Activated T-helper 2 cell treated with anti-CD3 and anti-CD28 coated beads, Interferon-gamma antibody, Interleukin-2, Interleukin-4, amounts not matched to agents 10 μg/mL and 5 μg/mL and 100 μg/mL, durations not matched to agents 14 hours and 24 hours and 36 hours (primary cell): ENCODE data around the gene ENPEP. TPM values are rescaled to one million over a fixed set of nuclear protein-coding genes. Genes with fewer than 3 reads are reported as not detected.

Experiments
- DNase-seq: peaks from one replicate; pipeline ENCODE4 v3.0.0; 2021; ENCODE audit warnings: low spot score
- H3K27ac Mint-ChIP-seq: one replicate; pipeline ENCODE4 v1.8.0; 2021; ENCODE audit warnings: mixed read lengths
- H3K27me3 Mint-ChIP-seq: one replicate; pipeline ENCODE4 v1.8.0; 2021; ENCODE audit warnings: low read depth, mixed read lengths
- H3K36me3 Mint-ChIP-seq: one replicate; pipeline ENCODE4 v1.8.0; 2021; ENCODE audit warnings: low read depth, mixed read lengths
- H3K4me1 Mint-ChIP-seq: one replicate; pipeline ENCODE4 v1.8.0; 2021; ENCODE audit warnings: low read depth, mixed read lengths
- H3K4me3 Mint-ChIP-seq: one replicate; pipeline ENCODE4 v1.8.0; 2021; ENCODE audit warnings: low read depth, mild to moderate bottlenecking, moderate library complexity, mixed read lengths
- H3K9me3 Mint-ChIP-seq: one replicate; pipeline ENCODE4 v1.8.0; 2021; ENCODE audit warnings: mixed read lengths
- intact Hi-C: fragments of 100-400 bp; cut with micrococcal nuclease; formaldehyde crosslinking; loops from one replicate; pipeline ENCODE4 v1.15.1; 2023
- total RNA-seq: library from RNA; stranded (reverse); gene quantifications from 2 replicates; pipeline ENCODE4 v1.2.3, GENCODE V29; 2022

The ENPEP gene
- total RNA-seq, 1 donor from 2014 or later: 0.02 TPM

DNA sequence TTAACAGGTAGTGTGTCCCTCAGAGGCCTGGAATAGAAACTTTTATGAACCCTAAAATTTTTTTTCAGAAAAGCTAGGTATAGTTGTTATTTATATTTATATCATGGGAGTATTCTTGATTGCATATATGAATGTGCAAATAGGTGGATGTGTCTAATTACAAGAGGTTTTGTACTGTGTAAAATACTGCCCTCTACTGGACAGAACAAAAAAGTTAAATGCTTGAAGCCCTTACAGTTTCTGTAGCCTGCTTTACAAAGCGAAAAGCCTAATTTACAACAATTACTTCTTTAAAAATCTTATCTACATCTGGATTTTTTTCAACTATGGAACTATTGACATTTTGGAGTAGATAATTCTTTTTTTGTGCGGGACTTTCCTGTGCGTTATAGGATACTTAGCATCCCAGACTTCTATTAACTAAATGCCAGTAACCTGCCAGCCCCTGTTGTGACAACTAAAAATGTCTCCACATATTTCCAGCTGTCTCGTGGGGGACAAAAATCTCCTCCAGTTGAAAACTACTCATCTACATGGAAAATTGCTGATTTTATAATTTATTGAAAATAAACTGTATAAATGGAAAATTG is 35.1 kb downstream of the ENPEP start:
- no peaks in the 10 kb centered on the region for H3K9me3 Mint-ChIP-seq
- no peak for DNase-seq
- intact Hi-C loops: loop anchor here (1.0 to 10.0 kb wide), 2 partner anchors 166 to 510 kb away; no protein-coding TSS in a partner anchor

DNA sequence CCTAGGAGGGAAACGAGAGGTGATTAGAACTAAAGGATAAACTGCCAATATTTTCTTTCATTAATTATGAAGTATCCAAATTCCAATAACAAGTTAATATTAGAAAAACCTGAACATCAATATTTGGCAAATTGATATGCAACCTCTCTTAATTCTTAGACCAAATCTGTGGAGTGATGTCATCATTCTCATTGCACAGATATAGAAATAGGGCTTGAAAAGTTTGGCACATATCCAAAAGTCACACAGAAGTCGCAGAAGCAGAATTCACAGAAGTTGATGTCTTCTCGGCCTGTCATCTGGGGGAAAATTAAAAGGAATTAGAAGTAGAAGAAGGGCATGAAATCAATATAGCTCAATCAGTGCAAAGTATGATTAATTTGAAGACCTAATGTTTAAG is 36.9 kb downstream of the ENPEP start:
- H3K4me1 Mint-ChIP-seq: peaks cover 14% of the 10 kb centered on the region
- intact Hi-C loops: loop anchor here (10.0 kb wide), 1 partner anchor 168 kb away; no protein-coding TSS in a partner anchor
- H3K36me3 Mint-ChIP-seq: no peaks in the 10 kb centered on the region
- H3K27me3 Mint-ChIP-seq: no peaks in the 10 kb centered on the region
- H3K9me3 Mint-ChIP-seq: no peaks in the 10 kb centered on the region
- no peak overlapping the region for H3K27ac Mint-ChIP-seq
- no peak for DNase-seq
- no peak overlapping the region for H3K4me3 Mint-ChIP-seq

More for the DNA sequence above, 35.1 kb downstream of the ENPEP start:
- H3K36me3 Mint-ChIP-seq: no peaks in the 10 kb centered on the region
- peaks cover 10% of the 10 kb centered on the region for H3K4me1 Mint-ChIP-seq
- no peak overlapping the region for H3K27ac Mint-ChIP-seq
- H3K4me3 Mint-ChIP-seq: no peak overlapping the region
- H3K27me3 Mint-ChIP-seq: peaks cover under 1% of the 10 kb centered on the region

DNA sequence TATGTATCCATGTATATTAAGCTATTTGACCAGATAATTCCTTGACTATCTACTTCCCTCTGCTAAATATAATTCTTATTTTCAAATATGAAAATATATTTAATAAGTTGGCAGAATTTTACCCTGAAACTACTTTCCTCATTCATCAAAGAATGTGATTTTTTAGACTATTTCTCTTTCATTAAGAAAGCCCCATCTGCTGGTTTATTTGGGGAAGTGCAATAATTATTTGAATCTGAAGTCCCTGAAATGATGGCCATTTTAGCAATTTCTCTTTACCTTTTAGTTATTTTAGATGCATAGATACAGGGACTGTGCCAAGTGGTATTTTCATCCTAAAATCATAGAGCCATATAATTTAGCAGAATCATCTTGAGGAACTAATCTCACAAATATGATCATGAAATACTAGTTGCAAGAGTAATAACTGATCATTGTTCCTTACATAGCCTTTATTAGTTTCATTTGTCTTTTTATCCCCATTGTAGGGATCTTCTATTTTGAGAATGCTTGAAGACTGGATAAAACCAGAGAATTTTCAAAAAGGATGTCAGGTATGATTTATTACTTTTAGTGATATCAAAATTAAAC is 39.0 kb downstream of the ENPEP start:
- no peak for DNase-seq
- intact Hi-C loops: loop anchor here (1.0 to 10.0 kb wide), 5 partner anchors 170 to 1093 kb away; partner anchors contain the start of gene ELOVL6
- H3K27me3 Mint-ChIP-seq: peaks cover 2% of the 10 kb centered on the region
- no peak overlapping the region for H3K27ac Mint-ChIP-seq
- peaks cover 14% of the 10 kb centered on the region for H3K4me1 Mint-ChIP-seq
- H3K36me3 Mint-ChIP-seq: no peaks in the 10 kb centered on the region
- H3K4me3 Mint-ChIP-seq: peak overlapping the region; percentile 94
- H3K9me3 Mint-ChIP-seq: no peaks in the 10 kb centered on the region

GRCh38 chr4:110515676-110516075 is 39.7 kb downstream of the ENPEP start:
- Mint-ChIP-seq H3K4me1 (peaks cover 14% of the 10 kb centered on the region), H3K27ac (no peak overlapping the region), H3K27me3 (peaks cover 2% of the 10 kb centered on the region), H3K36me3 (no peaks in the 10 kb centered on the region), H3K9me3 (no peaks in the 10 kb centered on the region), H3K4me3 (peak overlapping the region; percentile 94)
- DNase-seq: no peak
- intact Hi-C loops: loop anchor here (1.0 to 10.0 kb wide), 7 partner anchors 171 to 1093 kb away; partner anchors contain the start of gene ELOVL6

GRCh38 chr4:110516106-110516922 is 40.4 kb downstream of the ENPEP start:
- DNase-seq: peak; percentile 55
- intact Hi-C loops: loop anchor here (1.0 to 10.0 kb wide), 6 partner anchors 172 to 1094 kb away; partner anchors contain the start of gene ELOVL6
- H3K9me3 Mint-ChIP-seq: no peaks in the 10 kb centered on the region
- H3K27ac Mint-ChIP-seq: peak overlapping the region; percentile 46
- peak overlapping the region; percentile 94 for H3K4me3 Mint-ChIP-seq
- H3K4me1 Mint-ChIP-seq: peaks cover 14% of the 10 kb centered on the region
- no peaks in the 10 kb centered on the region for H3K36me3 Mint-ChIP-seq
- H3K27me3 Mint-ChIP-seq: peaks cover 2% of the 10 kb centered on the region

DNA sequence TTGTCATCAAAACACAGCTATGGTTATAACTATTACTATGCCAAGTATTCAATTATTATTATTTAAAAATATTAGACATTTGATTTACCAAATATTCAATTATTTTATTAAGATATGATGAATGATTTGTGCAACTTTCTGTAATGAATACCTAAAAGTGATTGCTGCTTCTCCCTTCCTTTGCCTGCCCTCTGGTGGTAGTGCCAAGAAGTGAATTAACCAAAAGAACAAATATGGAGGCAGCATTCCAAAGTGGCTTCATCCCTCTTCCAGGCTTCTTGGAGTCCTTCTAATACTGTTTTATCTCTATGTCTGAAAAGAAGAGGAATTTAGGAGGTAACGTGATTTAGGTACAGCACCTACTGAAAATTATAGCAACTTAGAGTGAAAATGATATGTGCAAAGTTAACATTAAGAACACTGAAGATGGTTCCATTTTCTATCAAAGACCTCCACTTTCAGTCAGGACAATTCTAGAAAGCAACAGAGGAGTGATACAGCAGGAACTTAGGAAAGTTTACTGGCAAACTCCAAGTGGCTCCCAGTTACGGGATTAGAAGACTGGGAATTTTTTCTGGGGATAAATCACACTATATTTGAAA is 43.0 kb downstream of the ENPEP start:
- no peak overlapping the region for H3K27ac Mint-ChIP-seq
- peaks cover 14% of the 10 kb centered on the region for H3K4me1 Mint-ChIP-seq
- intact Hi-C loops: loop anchor here (5.0 to 10.0 kb wide), 4 partner anchors 174 to 1097 kb away; partner anchors contain the start of gene ELOVL6
- peaks cover 6% of the 10 kb centered on the region for H3K27me3 Mint-ChIP-seq
- no peaks in the 10 kb centered on the region for H3K36me3 Mint-ChIP-seq
- no peaks in the 10 kb centered on the region for H3K9me3 Mint-ChIP-seq
- no peak overlapping the region for H3K4me3 Mint-ChIP-seq
- no peak for DNase-seq

DNA sequence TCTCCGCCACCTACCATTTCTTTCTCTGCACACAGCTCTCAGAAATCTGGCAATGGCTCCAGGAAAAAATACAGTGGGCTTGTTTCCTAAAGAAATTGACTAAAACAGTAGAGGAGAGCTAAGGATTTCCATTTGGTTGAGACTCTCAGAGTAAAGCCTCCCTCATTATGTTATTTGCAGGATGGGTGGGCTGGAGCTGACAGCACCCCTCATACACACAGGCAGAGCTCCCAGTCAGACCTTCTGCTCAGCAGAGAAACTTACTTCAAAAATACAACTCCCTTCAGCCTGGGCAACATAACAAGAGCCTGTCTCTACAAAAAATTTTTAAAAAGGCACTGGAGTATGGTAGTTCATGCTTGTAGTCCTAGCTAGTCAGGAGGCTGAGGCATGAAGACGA is 44.9 kb downstream of the ENPEP start:
- Mint-ChIP-seq H3K4me3 (no peak overlapping the region), H3K4me1 (peaks cover 6% of the 10 kb centered on the region), H3K27me3 (peaks cover 6% of the 10 kb centered on the region), H3K9me3 (no peaks in the 10 kb centered on the region), H3K27ac (no peak overlapping the region), H3K36me3 (no peaks in the 10 kb centered on the region)
- intact Hi-C loops: no loop called here
- no peak for DNase-seq

GRCh38 chr4:110526589-110526988 is 50.6 kb downstream of the ENPEP start:
- Mint-ChIP-seq H3K4me3 (no peak overlapping the region), H3K4me1 (peaks cover 9% of the 10 kb centered on the region)
- intact Hi-C loops: no loop called here

GRCh38 chr4:110527156-110527555 is 51.2 kb downstream of the ENPEP start:
- Mint-ChIP-seq H3K36me3 (peaks cover 3% of the 10 kb centered on the region), H3K4me1 (peaks cover 9% of the 10 kb centered on the region), H3K27me3 (peaks cover 15% of the 10 kb centered on the region), H3K9me3 (no peaks in the 10 kb centered on the region), H3K4me3 (no peak overlapping the region), H3K27ac (no peak overlapping the region)
- no peak for DNase-seq
- intact Hi-C loops: no loop called here

More at GRCh38 chr4:110526589-110526988, 50.6 kb downstream of the ENPEP start:
- DNase-seq: no peak
- Mint-ChIP-seq H3K27ac (peak overlapping the region; percentile 0), H3K9me3 (no peaks in the 10 kb centered on the region), H3K36me3 (peaks cover 3% of the 10 kb centered on the region), H3K27me3 (peaks cover 15% of the 10 kb centered on the region)

GRCh38 chr4:110532901-110533589 is 57.1 kb downstream of the ENPEP start:
- H3K4me1 Mint-ChIP-seq: peaks cover 2% of the 10 kb centered on the region
- DNase-seq: no peak
- intact Hi-C loops: no loop called here
- no peaks in the 10 kb centered on the region for H3K9me3 Mint-ChIP-seq
- peaks cover 13% of the 10 kb centered on the region for H3K27me3 Mint-ChIP-seq
- H3K4me3 Mint-ChIP-seq: no peak overlapping the region
- no peaks in the 10 kb centered on the region for H3K36me3 Mint-ChIP-seq
- H3K27ac Mint-ChIP-seq: no peak overlapping the region

DNA sequence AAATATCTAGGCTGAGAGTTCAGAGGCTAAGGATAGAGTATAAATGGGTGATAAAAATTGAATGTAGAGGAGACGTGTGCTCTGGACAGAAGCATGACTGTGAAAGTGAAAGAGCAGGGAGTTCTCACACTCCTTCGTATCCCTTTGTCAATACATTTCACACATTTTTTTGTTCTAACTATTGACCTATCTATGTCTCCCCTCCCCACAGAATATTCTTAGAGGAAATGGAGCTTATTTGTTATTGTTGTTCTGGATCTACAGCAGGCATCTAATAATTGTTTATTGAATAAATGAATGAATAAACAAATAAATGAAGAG is 57.6 kb downstream of the ENPEP start:
- peaks cover 13% of the 10 kb centered on the region for H3K27me3 Mint-ChIP-seq
- intact Hi-C loops: no loop called here
- H3K4me1 Mint-ChIP-seq: peaks cover 2% of the 10 kb centered on the region
- H3K36me3 Mint-ChIP-seq: no peaks in the 10 kb centered on the region
- no peaks in the 10 kb centered on the region for H3K9me3 Mint-ChIP-seq
- no peak overlapping the region for H3K4me3 Mint-ChIP-seq
- H3K27ac Mint-ChIP-seq: no peak overlapping the region
- DNase-seq: no peak

DNA sequence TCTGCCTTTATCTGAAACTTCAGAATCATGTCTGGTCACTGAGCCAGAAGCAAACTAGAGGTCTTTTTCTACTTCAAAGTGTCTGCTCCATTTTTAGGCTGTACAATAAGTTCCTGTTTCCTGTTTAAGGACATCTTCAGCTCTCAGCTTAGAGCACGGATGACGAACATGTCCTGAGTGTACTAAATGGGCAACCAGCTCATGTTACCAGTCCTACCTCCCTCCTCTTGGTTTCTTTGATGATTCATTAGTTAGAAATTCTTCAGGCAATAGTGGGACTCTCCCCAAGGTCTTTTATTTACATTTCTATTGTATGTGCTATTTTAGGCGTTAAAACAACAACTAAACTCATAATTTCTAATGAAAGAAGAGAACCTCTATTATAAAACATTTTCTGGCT is 58.0 kb downstream of the ENPEP start:
- H3K4me3 Mint-ChIP-seq: no peak overlapping the region
- H3K27me3 Mint-ChIP-seq: peaks cover 12% of the 10 kb centered on the region

More for the DNA sequence above, 58.0 kb downstream of the ENPEP start:
- no peak for DNase-seq
- Mint-ChIP-seq H3K4me1 (peaks cover 2% of the 10 kb centered on the region), H3K27ac (no peak overlapping the region), H3K36me3 (no peaks in the 10 kb centered on the region), H3K9me3 (no peaks in the 10 kb centered on the region)
- intact Hi-C loops: no loop called here
